Measurements from ENCODE around the gene SLC25A22.

SLC25A22 gene

GRCh38 chr11:833849-834311 lies 35.8 kb upstream of the SLC25A22 start:
- no peak for DNase-seq

- DNase-seq, result peak; percentile 24
Measured at GRCh38 chr11:833114-833791, 35.2 kb upstream of the SLC25A22 start.

GRCh38 chr11:832529-833113 lies 34.5 kb upstream of the SLC25A22 start, which contains the start of gene CD151:
CD151 (plus strand) TSS chr11:832952; CDS start chr11:836070, 3,118 bp downstream.
- peak; percentile 29 for DNase-seq

- DNase-seq, result no peak
Measured at GRCh38 chr11:831961-832528, 34.0 kb upstream of the SLC25A22 start.

GRCh38 chr11:831118-831864 lies 33.2 kb upstream of the SLC25A22 start:
- DNase-seq, result no peak

GRCh38 chr11:830295-831117 lies 32.4 kb upstream of the SLC25A22 start:
- peak; percentile 37 for DNase-seq

- no peak for DNase-seq
Measured at GRCh38 chr11:829847-830294, 31.8 kb upstream of the SLC25A22 start.

- no peak for DNase-seq
Measured at GRCh38 chr11:829176-829846, 31.2 kb upstream of the SLC25A22 start.

- DNase-seq, result no peak
Measured at GRCh38 chr11:828506-829175, 30.6 kb upstream of the SLC25A22 start.

GRCh38 chr11:827897-828192 lies 29.8 kb upstream of the SLC25A22 start, which contains the start of gene CRACR2B:
CRACR2B (plus strand) TSS chr11:827919; CDS start chr11:828608, 689 bp downstream.
- no peak for DNase-seq

- no peak for DNase-seq
Measured at GRCh38 chr11:827146-827896, 29.2 kb upstream of the SLC25A22 start.

GRCh38 chr11:826836-827145 lies 28.7 kb upstream of the SLC25A22 start:
- DNase-seq, result no peak

- DNase-seq, result no peak
Measured at GRCh38 chr11:826227-826621, 28.1 kb upstream of the SLC25A22 start.

GRCh38 chr11:825366-826226 lies 27.5 kb upstream of the SLC25A22 start:
- DNase-seq, result no peak

- no peak for DNase-seq
Measured at GRCh38 chr11:824942-825341, 26.9 kb upstream of the SLC25A22 start.

- no peak for DNase-seq
Measured at GRCh38 chr11:824292-824880, 26.3 kb upstream of the SLC25A22 start.

GRCh38 chr11:823441-824291 lies 25.6 kb upstream of the SLC25A22 start:
- no peak for DNase-seq

Data from effector CD4-positive, alpha-beta T cell (primary cell).